ENCODE measurements around the gene C3orf49.

C3orf49 gene

GRCh38 chr3:63853106-63853505, 34.0 kb downstream of the C3orf49 start:
- DNase-seq (ENCODE audit: low read depth), result no peak
- no peak for TF ChIP-seq CTCF (IDR thresholded peaks at IDR 0.05; ENCODE audit: low read depth, low read length, missing control alignments)
- in situ Hi-C loops (cut with HindIII; ENCODE audit: low sequenced_read_pairs), result no loop called here
- no peak overlapping the region for H3K4me3 ChIP-seq (ENCODE audit: low read depth, low read length)

GRCh38 chr3:63855333-63855940, 36.3 kb downstream of the C3orf49 start:
- no peak for DNase-seq (ENCODE audit: low read depth)
- no peak for TF ChIP-seq CTCF (IDR thresholded peaks at IDR 0.05; ENCODE audit: low read depth, low read length, missing control alignments)
- no peak overlapping the region for H3K4me3 ChIP-seq (ENCODE audit: low read depth, low read length)
- in situ Hi-C loops (cut with HindIII; ENCODE audit: low sequenced_read_pairs), result no loop called here

GRCh38 chr3:63857311-63857710, 38.2 kb downstream of the C3orf49 start:
- H3K4me3 ChIP-seq (ENCODE audit: low read depth, low read length), result no peak overlapping the region
- in situ Hi-C loops (cut with HindIII; ENCODE audit: low sequenced_read_pairs), result no loop called here
- no peak for TF ChIP-seq CTCF (IDR thresholded peaks at IDR 0.05; ENCODE audit: low read depth, low read length, missing control alignments)
- DNase-seq (ENCODE audit: low read depth), result peak; percentile 11

- no peak overlapping the region for H3K4me3 ChIP-seq (ENCODE audit: low read depth, low read length)
- in situ Hi-C loops (cut with HindIII; ENCODE audit: low sequenced_read_pairs), result no loop called here
- TF ChIP-seq CTCF (IDR thresholded peaks at IDR 0.05; ENCODE audit: low read depth, low read length, missing control alignments), result no peak
- no peak for DNase-seq (ENCODE audit: low read depth)
These were observed 41.7 kb downstream of the C3orf49 start for GRCh38 chr3:63860776-63861175.

- DNase-seq (ENCODE audit: low read depth), result no peak
- TF ChIP-seq CTCF (IDR thresholded peaks at IDR 0.05; ENCODE audit: low read depth, low read length, missing control alignments), result no peak
- in situ Hi-C loops (cut with HindIII; ENCODE audit: low sequenced_read_pairs), result no loop called here
These were observed 42.2 kb downstream of the C3orf49 start for GRCh38 chr3:63861306-63861705.

GRCh38 chr3:63862804-63863149, 43.7 kb downstream of the C3orf49 start:
- in situ Hi-C loops (cut with HindIII; ENCODE audit: low sequenced_read_pairs), result no loop called here
- H3K4me3 ChIP-seq (ENCODE audit: low read depth, low read length), result peak overlapping the region; percentile 86
- no peak for TF ChIP-seq CTCF (IDR thresholded peaks at IDR 0.05; ENCODE audit: low read depth, low read length, missing control alignments)
- no peak for DNase-seq (ENCODE audit: low read depth)

More at GRCh38 chr3:63861306-63861705, 42.2 kb downstream of the C3orf49 start:
- H3K4me3 ChIP-seq (ENCODE audit: low read depth, low read length), result no peak overlapping the region

All from astrocyte of the cerebellum (primary cell).